ENCODE data around the gene HPSE2.
"Not testable (repeated sequence)": the region's sequence is repeated elsewhere in the genome, so short reads cannot be mapped to it uniquely, and the experiment has no call there.

DNA sequence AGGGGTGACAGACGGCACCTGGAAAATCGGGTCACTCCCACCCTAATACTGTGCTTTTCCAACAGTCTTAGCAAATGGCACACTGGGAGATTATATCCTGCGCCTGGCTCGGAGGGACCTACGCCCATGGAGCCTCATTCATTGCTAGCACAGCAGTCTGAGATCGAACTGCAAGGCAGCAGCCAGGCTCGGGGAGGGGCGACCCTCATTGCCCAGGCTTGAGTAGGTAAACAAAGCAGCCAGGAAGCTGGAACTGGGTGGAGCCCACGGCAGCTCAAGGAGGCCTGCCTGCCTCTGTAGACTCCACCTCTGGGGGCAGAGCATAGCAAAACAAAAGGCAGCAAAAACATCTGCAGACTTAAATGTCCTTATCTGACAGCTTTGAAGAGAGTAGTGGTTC is 251.9 kb downstream of the HPSE2 start:
- not testable (repeated sequence) for TF ChIP-seq POLR2A (IDR thresholded peaks at IDR 0.05; ENCODE audit: low read depth, low read length); POLR2AphosphoS5 (IDR thresholded peaks at IDR 0.05; ENCODE audit: low read depth, low read length); TAF1 (IDR thresholded peaks at IDR 0.05; ENCODE audit: borderline replicate concordance, low read depth, low read length)
